Measurements from ENCODE around the gene EHMT1.

The EHMT1 gene

DNA sequence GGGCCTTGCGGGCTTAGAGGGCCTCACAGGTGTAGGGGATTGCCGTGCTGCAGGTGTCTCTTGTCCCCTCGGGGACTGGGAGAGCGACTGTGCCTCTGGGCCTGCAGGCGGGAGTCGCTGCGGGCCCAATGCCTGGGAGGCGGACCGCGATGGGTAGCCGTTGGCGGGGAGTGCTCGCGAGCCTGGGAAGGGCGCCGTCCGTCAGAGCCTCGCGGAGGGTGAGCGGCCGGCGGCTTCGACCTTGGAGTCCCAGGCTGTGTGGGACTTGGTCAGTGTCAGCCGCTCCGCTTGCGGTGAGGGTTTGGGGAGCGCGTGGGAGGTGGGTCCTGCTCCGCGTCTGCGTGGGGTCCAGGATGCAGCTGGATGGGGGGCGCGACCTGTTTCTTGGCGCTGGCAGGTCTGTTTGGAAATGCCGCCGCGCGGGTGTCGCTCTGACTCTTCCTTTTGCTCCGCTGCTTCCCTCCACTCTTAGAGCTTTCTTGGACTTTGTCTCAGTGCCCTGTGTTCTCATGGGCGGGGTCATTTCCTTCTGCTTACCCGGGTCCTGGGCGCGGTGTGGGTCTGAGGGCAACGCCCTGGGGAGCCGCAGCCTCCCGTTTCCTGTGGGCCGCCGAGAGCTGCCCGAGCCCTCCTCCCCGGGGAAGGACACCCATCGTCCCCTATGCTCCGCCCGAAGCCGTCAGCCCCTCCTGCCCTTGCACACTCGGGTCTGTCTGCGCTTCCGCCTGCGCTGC, 169.9 kb downstream of the EHMT1 start:
- no peak for DNase-seq (ENCODE audit: low read depth)
- no peak overlapping the region for H3K4me3 ChIP-seq (ENCODE audit: low read depth, low read length)

DNA sequence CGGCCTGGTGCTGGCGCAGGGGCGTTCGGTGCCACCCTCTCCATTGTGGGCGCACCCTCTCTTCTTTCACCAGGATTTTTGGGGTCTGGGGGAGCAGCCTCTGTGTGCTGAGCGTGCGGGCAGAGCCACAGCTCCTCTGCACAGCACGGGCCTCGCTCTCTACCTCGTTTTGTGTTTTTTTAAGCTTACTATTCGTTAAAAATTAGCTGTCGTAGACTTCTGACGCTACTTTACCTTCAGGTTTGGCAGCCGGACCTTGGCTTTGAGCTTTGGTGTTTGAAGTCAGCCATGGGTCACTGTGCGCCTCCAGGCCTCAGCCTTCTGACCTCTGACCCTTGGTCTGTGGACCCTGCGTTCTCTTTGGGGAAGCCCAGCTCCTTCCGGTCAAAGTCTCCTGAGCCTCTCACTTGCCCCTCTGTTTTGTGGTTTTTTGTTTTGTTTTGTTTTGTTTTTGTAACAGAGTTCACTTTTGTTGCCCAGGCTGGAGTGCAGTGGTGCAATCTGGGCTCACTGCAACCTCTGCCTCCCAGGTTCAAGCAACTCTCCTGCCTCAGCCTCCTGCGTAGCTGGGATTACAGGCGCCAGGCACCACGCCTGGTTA, 170.6 kb downstream of the EHMT1 start:
- no peak overlapping the region for H3K4me3 ChIP-seq (ENCODE audit: low read depth, low read length)
- no peak for DNase-seq (ENCODE audit: low read depth)

DNA sequence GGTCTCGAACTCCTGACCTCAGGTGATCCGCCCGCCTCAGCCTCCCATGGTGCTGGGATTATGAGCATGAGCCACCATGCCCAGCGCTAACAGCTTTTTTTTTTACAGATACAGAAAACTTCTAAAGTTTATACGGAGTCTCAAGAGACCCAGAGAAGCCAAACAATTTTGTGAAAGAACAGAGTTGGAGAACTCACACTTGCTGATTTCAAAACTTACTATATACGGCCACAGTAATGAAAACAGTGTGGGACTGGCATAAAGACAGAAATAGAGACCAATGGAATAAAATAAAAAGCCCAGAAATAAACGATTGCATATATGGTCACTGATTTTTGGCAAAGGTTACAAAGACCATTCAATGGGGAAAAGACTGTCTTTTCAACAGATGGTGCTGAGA, 173.1 kb downstream of the EHMT1 start:
- DNase-seq (ENCODE audit: low read depth), result no peak
- H3K4me3 ChIP-seq (ENCODE audit: low read depth, low read length), result no peak overlapping the region

DNA sequence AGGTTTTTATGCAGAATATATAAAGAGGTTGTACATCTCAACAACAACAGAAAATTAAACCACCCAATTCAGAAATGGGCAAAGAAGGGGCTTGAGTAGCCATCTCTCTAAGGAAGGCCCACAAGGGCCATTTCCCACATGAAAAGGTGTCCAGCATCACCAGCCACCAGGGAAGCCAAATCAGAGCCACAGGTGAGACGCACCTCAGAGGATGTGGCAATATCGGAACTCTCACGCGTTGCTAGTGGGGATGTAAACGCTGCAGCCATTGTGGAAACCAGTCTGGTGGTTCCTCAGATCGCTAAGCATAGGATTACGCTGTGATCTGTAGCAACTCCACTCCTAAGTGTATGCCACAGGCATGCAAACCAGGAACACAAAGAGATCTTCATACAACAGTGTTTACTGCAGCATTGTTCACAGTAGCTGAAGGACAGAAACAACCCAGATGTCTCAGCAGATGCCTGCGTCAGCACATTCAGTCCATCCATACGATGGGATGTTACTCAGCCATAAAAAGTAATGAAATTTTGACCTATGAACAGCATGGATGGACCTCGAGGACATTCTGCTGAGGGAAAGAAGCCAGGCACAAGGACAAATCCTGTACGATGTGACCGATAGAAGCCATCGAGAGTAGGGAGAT, 174.5 kb downstream of the EHMT1 start:
- H3K4me3 ChIP-seq (ENCODE audit: low read depth, low read length), result no peak overlapping the region

DNA sequence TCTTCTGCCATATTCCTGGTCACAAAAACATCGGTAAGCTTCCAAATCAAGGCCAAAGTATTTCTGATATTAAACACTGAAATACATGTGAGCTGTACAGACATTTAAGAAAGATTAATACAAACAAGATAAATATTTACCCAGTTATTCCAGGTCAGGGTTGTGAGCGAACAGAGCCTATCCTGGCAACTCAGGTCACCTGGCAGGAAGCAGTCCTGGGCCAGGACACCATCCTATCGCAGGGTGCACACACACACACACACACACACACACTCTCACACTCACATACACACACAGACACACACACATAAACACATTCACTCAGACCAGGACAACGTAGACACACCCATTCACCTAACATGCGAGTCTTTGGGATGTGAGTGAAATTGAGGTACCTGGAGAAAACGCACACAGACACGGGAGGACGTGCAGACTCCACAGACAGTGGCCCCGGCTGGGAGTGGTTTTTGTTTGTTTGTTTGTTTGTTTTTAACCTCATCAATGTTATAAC, 176.4 kb downstream of the EHMT1 start:
- no peak overlapping the region for H3K4me3 ChIP-seq (ENCODE audit: low read depth, low read length)
- DNase-seq (ENCODE audit: low read depth), result no peak

More for the DNA sequence above, 174.5 kb downstream of the EHMT1 start:
- DNase-seq (ENCODE audit: low read depth), result no peak

DNA sequence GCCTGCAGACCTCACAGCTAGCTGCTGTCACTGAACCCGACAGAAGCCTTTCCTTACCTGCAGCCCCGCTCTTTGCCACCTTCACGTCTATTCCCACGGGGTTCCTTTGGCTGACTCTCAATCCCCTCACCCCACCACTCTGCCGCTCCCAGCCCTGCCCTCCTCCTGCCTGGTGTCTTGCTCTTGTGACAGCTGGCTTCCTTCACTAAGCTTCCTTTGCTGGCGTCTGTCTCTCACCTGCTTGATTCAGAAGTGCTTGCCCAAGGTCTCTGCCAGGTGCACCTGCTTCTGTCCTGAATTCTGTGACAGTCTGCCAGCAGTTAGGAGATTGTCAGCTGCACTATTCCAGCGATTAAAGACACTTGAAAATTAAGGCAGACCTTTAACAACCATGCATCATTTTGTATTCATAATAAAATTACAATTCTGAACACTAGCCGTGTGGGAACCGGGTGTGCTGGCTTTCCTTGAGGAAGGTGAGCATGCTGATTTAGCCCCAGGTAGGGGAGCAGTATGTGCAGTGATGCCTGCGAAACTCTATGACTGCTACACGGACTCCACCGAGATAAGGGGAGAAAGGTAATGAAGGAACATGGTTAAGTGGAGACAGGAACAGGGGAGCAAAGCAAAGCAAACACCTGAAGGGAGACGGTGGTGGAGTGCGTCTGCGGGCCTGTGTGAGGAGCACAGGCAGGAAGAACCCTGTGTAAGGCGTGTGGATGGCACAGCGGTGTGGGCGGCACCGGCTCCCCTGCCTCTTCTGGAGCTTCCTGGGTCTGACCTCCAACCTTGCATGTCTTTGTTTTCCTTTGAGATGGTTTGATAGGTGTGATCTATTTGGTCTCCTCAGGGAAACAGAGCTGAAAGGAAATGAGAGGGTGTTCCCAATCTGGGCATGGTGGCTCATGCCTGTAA, 178.7 kb downstream of the EHMT1 start:
- no peak for DNase-seq (ENCODE audit: low read depth)
- no peak overlapping the region for H3K4me3 ChIP-seq (ENCODE audit: low read depth, low read length)

DNA sequence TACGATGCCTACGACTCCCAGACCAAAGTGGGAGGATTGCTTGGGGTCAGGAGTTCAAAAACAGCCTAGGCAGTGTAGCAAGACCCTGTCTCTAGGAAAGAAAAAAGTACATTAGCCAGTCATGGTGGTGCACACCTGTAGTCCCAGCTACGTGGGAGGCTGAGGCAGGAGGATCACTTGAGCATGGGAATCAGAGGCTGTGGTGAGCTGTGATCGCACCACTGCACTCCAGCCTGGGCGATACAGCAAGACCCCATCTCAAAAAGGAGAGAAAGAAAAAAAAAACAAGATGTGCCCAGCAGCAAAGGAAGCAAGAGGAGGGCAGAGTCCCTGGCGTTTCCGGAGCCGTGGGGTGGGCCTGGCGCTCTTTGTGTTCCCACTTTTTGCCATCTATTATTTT, 179.3 kb downstream of the EHMT1 start:
- H3K4me3 ChIP-seq (ENCODE audit: low read depth, low read length), result no peak overlapping the region

DNA sequence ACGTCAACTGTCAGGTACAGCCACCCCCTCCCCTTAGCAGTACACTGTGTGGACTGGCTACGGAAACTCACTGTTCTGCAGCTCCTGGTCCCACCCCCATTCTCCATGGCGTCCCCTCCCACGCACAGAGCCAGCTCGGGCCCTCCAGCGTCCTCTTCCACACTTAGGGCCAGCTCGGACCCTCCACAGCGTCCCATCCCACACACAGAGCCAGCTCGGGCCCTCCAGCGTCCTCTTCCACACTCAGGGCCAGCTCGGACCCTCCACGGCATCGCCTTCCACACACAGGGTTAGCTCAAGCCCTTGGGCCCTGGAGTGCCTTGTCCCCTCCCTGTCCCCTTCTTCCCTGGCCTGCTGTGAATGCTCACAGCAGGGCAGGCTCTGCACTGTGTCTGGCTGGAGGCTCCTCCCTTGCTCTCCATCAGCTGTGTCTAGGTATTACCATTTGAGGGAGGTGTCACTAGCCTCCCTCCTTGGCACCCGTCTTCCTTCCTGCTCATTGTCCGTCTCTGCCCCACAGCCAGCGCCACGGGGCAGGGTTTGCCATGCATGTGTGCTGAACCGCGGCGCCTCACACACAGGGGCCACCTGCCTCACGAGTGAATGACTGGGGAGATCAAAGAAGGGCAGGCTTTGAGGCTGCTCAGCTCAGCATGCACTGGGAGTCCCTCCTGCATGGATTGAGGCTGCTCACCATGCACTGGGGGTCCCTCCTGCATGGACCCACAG, 180.3 kb downstream of the EHMT1 start:
- H3K4me3 ChIP-seq (ENCODE audit: low read depth, low read length), result no peak overlapping the region
- DNase-seq (ENCODE audit: low read depth), result no peak

More for the DNA sequence above, 179.3 kb downstream of the EHMT1 start:
- DNase-seq (ENCODE audit: low read depth), result no peak

DNA sequence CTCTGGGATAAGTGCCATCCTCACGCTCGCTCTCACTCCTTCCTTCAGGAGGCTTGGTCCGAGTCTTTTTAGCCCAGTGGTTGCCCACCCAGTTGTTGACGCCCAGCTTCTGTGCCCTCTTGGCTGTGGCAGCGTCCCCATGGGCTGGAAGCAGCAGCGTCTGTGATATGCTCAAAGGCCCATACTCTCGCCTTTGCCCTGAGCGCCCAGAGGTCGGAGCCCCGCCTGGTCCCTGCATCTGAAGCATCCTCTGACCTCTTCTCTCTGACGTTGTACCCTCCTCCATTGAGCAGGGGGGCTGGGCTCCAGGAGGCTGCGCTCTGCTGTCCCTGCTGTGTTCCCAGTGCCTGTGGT, 180.8 kb downstream of the EHMT1 start:
- no peak for DNase-seq (ENCODE audit: low read depth)
- no peak overlapping the region for H3K4me3 ChIP-seq (ENCODE audit: low read depth, low read length)

DNA sequence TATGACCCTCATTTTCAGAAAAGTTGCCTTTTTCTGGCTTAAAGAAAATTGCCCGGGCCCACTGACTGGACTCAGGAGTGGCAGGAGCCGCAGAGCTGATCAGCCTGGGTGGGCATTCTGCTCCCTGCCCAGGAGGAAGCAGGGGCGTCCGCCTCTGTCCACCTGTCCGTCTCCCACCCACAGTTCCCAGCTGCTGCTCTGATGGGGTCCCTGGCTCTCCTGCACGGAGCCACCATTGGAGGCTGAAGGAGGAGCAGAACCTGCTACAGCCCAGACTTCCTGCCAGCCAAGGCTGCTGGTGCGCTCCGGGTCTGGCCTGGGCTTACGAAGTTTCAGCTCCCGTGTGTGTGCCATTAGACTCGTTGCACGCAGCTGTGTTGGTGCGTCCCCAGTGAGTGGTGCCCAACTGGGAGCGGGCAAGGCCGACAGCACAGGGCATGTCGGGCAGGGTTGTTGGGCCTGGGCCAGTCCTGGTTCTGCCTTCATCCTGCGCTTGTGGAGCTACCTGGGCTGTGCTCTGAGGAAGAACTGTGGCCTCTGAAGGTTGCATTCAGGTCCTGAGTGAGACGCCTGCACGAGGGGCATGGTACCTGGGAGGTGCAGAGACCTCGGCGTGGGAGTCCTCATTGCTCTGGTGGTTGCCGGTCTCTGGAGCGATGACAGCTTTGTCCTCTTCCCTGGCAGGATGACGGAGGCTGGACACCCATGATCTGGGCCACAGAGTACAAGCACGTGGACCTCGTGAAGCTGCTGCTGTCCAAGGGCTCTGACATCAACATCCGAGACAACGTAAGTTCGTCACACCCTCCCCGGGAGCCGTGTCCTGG, 181.6 kb downstream of the EHMT1 start:
- H3K4me3 ChIP-seq (ENCODE audit: low read depth, low read length), result no peak overlapping the region
- no peak for DNase-seq (ENCODE audit: low read depth)

DNA sequence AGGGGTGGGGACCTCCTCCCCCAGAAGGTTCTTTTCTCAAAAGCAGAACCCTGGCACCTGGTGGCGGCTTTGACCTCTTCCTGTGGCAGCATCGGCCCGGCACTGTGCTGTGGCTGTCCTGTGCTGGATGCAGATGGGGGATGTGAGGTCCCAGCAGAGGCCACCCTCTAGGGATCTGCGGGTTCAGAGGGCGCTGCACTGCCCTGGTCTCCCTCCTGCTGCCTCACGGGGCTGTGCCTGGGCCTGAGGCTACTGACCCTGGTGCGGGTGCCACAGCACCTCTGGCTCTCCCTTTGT, 182.2 kb downstream of the EHMT1 start:
- H3K4me3 ChIP-seq (ENCODE audit: low read depth, low read length), result no peak overlapping the region
- no peak for DNase-seq (ENCODE audit: low read depth)

DNA sequence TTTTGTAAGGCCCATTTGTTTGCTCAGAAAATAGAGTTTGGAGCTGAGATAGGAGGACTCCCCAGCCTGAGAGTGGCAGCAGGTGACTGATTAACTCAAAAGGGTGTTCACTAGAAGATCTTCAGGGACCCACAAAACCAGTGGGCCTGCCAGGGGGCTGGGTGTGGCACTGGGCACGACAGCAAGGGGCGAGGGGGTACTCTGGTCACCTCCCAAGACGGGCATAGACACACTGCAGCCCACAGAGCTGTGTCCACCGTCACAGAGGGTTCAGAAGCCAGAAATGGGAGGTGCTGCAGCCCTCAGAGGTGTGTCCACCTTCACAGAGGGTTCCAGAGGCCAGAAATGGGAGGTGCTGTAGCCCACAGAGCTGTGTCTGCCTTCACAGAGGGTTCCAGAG, 183.2 kb downstream of the EHMT1 start:
- no peak overlapping the region for H3K4me3 ChIP-seq (ENCODE audit: low read depth, low read length)
- DNase-seq (ENCODE audit: low read depth), result no peak

DNA sequence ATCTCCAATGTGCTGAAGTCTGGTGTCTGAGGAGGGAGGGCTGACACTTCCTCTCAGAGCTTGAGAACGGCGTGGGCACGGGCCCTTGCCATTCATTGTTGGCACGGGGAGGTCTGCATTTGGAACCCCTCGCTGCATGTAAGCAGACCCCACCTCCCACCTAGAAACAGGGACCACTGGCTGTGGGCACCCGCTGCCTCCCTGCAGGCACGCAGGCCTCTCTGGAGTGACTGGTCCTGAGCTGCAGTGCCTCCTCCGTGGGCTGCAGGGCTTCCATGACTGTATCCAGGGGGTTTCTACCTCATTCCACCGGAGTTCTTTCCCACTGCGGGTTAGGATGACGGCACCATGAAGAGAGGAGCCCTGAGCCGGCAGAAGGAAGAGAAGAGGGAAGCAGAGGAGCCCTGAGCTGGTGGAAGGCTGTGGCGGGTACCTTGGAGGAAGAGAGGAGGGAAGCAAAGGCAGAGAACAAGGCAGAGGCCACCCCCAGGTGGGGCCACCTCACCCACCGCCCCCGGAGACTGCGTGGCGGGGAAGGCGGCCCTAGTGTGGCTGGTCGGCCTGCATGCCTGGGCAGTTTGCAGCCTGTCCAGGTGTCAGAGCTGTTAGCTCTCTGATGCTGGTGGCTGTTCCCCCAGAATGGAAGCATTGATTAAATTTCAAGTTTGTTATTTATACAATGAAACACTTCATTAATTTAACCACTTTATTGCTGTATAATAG, 183.9 kb downstream of the EHMT1 start:
- no peak overlapping the region for H3K4me3 ChIP-seq (ENCODE audit: low read depth, low read length)

DNA sequence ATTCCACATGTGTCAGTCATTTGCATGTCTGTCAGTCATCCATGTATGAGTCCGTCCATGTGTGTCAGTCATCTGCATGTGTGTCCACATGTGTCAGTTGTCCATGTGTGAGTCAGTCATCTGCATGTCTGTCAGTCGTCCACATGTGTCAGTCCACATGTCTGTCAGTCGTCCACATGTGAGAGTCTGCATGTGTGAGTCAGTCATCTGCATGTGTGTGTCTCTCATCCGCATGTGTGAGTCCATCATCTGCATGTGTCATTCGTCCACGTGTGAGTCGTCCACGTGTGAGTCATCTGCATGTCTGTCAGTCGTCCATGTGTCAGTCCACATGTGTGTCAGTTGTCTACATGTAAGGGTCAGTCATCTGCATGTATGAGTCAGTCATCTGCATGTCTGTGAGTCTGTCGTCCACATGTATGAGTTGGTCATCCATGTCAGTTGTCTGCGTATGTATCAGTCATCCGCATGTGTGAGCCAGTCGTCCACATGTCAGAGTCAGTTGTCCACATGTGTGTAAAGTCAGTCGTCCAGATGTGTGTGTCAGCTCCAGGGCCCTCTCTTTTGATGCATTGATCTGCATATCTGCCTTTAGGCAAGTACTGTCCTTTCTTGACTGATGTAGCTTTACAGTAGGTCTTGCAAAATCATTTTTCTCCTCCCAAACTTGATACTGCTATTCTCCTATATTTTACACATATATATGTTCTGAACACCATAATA, 186.3 kb downstream of the EHMT1 start:
- DNase-seq (ENCODE audit: low read depth), result no peak
- no peak overlapping the region for H3K4me3 ChIP-seq (ENCODE audit: low read depth, low read length)

More for the DNA sequence above, 183.9 kb downstream of the EHMT1 start:
- DNase-seq (ENCODE audit: low read depth), result no peak

DNA sequence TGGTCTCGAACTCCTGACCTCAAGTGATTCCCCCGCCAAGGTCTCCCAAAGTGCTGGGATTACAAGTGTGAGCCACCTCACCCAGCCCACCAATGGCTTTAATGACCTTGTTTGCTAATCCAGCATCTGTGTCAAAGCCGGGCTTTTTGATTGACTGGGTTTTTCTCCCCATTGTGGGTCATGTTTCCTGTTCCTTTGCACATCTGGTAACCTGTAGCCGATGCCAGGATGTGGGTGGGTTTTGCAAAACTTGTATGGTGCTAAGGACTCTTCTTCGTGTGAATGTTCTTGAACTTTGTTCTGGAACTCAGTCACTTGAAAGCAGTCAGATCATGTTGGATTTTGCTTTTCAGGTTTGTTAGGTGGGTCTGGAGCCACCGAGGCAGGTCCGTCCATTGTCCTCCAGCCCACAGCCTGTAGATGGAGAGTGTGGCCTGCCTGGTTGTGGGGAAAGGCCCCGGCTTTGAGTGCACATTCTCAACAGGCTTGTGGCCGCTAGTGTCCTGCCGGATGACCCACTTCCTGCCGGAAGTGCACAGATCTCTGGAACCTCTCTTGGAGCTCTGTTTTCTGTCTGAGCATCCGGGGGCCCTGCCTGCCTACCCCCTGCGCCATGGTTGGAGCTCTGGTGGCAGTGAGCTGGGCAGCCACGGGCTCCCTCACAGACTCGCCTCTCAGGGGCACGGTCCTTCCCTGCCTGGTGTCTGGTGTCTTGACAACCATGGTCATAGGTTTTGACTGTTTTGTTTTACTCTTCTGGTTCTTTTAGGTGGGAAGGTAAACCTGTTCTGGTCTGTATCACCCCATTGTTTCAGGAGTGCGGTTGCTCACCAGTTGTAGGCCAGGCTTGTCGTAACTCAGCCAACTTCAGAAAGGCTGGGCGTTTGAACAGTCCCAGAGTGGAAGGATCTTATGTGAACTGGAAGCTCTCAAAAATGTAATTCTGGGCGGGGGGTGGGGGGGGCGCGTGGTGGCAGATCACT, 189.2 kb downstream of the EHMT1 start:
- no peak overlapping the region for H3K4me3 ChIP-seq (ENCODE audit: low read depth, low read length)
- no peak for DNase-seq (ENCODE audit: low read depth)

DNA sequence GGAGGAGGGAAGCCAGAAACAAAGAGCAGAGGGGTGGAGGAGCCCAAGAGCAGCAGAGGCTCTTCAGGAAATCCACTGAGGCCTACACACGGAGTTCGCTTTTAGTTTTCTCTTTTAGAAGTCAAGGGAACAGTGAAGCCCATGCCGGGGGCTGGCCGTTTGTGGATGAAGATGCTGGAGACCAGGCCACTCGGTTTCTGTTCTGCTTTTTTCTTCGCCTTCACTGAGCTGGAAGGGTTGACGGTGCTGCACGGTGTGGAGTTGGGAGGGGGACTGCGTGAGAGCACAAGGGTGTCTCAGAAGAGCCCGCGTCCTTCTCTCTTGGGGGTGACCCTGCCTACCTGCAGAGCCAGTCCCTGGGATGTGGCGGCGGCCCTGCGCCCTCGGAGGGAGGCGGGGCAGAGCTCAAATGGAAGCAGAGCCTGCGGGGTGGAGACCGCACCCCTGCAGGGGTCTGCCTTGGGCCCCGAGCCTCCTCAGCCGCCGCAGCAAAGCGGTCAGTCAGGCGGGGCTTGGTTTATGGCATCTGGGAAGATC, 190.3 kb downstream of the EHMT1 start:
- DNase-seq (ENCODE audit: low read depth), result no peak
- no peak overlapping the region for H3K4me3 ChIP-seq (ENCODE audit: low read depth, low read length)

All from skeletal muscle cell (primary cell).